GM21529 (cell line): ENCODE data around the gene ERVV-1.
"Not testable (repeated sequence)": the region's sequence is repeated elsewhere in the genome, so short reads cannot be mapped to it uniquely, and the experiment has no call there.

Experiments
- ATAC-seq: cut with Tn5 transposase; IDR thresholded peaks from one replicate; pipeline ENCODE4 v1.9.1; 2021; ENCODE audit not compliant: unreplicated experiment

Gene ERVV-1

GRCh38 chr19:53013621-53014020 is at the start of gene ERVV-1:
ERVV-1 (plus strand) TSS chr19:53013921; CDS start chr19:53014091, 170 bp downstream.
- ATAC-seq: no peak

- no peak for ATAC-seq
These were observed 45.9 kb upstream of the ERVV-1 start for GRCh38 chr19:52967772-52968171.

- ATAC-seq: no peak
These were observed 32.4 kb upstream of the ERVV-1 start for GRCh38 chr19:52981329-52981728.

- not testable (repeated sequence) for ATAC-seq
These were observed 30.6 kb upstream of the ERVV-1 start for GRCh38 chr19:52983167-52983566.

- no peak for ATAC-seq
These were observed 26.5 kb upstream of the ERVV-1 start for GRCh38 chr19:52987221-52987620.

GRCh38 chr19:52988506-52988905 is 25.2 kb upstream of the ERVV-1 start:
- ATAC-seq: no peak

GRCh38 chr19:52990759-52991418 is 22.8 kb upstream of the ERVV-1 start:
- ATAC-seq: no peak

GRCh38 chr19:52991484-52991883 is 22.2 kb upstream of the ERVV-1 start:
- no peak for ATAC-seq

GRCh38 chr19:52992109-52993004 is 21.4 kb upstream of the ERVV-1 start:
- ATAC-seq: no peak

GRCh38 chr19:52993342-52994178 is 20.2 kb upstream of the ERVV-1 start:
- no peak for ATAC-seq

- ATAC-seq: no peak
These were observed 18.0 kb upstream of the ERVV-1 start for GRCh38 chr19:52995711-52996110.

GRCh38 chr19:52997975-52998374 is 15.7 kb upstream of the ERVV-1 start:
- no peak for ATAC-seq

- no peak for ATAC-seq
These were observed 11.2 kb upstream of the ERVV-1 start for GRCh38 chr19:53002479-53002878.

GRCh38 chr19:53004242-53004641 is 9.5 kb upstream of the ERVV-1 start:
- no peak for ATAC-seq

- no peak for ATAC-seq
These were observed 6.5 kb upstream of the ERVV-1 start for GRCh38 chr19:53007200-53007599.

GRCh38 chr19:53007606-53008005 is 6.1 kb upstream of the ERVV-1 start:
- ATAC-seq: no peak

GRCh38 chr19:53008061-53008778 is 5.5 kb upstream of the ERVV-1 start:
- no peak for ATAC-seq

- no peak for ATAC-seq
These were observed 3.2 kb upstream of the ERVV-1 start for GRCh38 chr19:53010494-53010893.

GRCh38 chr19:53012006-53012405 is 1.7 kb upstream of the ERVV-1 start:
- no peak for ATAC-seq

- ATAC-seq: no peak
These were observed 1.4 kb downstream of the ERVV-1 start for GRCh38 chr19:53015159-53015558.

- ATAC-seq: no peak
These were observed 2.0 kb downstream of the ERVV-1 start for GRCh38 chr19:53015730-53016129.
